HFF-Myc (cell line): Measurements from ENCODE around the gene PARP16.

Experiments
- DNase-seq: peaks from one replicate; pipeline ENCODE4 v3.0.0-alpha.2; 2011; ENCODE audit warnings: low read depth; ENCODE audit errors: extremely low read depth
- H3K4me3 ChIP-seq: replicated peaks from 2 replicates; pipeline ENCODE4 v1.5.1; 2011; ENCODE audit warnings: low read depth, mild to moderate bottlenecking, control low read depth, low read length
- TF ChIP-seq, protein P1 (sequence below): IDR thresholded peaks from 2 replicates; pipeline ENCODE4 v1.5.1; 2012; ENCODE audit warnings: mild to moderate bottlenecking, low read depth, low read length, control low read depth; ENCODE audit errors: missing control alignments

Gene PARP16

DNA sequence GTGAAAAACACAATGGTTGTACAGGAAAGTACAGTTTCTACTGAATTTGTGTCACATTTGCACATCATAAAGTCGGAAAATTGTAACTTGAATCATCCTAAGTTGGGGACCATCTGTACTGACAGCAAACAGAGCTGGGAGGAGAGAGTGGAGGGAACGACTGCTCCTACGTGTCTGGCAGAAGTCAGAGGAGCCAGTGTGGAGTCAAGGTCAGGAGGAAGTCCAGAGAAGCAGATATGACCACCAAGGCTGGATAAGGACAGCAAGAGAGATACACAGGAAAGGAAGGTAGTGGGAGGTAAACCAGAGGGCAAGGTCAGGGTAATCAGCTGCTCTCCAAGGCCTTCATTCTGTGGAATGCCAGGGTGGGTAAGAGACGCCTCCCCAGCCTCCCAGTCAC, 72.7 kb downstream of the PARP16 start:
- H3K4me3 ChIP-seq, result no peak overlapping the region
- DNase-seq, result no peak
- TF ChIP-seq, protein P1, sequence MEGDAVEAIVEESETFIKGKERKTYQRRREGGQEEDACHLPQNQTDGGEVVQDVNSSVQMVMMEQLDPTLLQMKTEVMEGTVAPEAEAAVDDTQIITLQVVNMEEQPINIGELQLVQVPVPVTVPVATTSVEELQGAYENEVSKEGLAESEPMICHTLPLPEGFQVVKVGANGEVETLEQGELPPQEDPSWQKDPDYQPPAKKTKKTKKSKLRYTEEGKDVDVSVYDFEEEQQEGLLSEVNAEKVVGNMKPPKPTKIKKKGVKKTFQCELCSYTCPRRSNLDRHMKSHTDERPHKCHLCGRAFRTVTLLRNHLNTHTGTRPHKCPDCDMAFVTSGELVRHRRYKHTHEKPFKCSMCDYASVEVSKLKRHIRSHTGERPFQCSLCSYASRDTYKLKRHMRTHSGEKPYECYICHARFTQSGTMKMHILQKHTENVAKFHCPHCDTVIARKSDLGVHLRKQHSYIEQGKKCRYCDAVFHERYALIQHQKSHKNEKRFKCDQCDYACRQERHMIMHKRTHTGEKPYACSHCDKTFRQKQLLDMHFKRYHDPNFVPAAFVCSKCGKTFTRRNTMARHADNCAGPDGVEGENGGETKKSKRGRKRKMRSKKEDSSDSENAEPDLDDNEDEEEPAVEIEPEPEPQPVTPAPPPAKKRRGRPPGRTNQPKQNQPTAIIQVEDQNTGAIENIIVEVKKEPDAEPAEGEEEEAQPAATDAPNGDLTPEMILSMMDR, result no peak

DNA sequence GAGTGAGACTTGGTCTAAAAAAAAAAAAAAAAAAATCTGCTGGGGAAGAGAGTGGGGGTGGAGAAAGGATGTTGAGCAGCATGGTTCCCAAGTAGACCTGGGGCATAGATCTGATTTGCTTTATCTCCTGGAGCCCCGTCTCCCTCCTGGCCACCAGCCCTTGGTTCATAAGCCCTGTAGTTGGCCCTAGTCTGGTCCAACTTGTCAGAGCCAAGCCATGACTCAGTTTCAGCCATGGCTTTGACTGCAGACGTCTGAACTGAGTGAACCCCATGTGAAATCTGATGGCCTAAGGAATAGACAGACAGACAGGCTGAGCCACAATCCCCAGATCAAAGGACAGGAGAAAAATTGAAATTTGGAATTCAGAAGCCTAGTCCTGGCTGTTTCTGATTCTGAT, 73.4 kb downstream of the PARP16 start:
- H3K4me3 ChIP-seq, result no peak overlapping the region
- TF ChIP-seq, protein P1, result no peak
- no peak for DNase-seq

DNA sequence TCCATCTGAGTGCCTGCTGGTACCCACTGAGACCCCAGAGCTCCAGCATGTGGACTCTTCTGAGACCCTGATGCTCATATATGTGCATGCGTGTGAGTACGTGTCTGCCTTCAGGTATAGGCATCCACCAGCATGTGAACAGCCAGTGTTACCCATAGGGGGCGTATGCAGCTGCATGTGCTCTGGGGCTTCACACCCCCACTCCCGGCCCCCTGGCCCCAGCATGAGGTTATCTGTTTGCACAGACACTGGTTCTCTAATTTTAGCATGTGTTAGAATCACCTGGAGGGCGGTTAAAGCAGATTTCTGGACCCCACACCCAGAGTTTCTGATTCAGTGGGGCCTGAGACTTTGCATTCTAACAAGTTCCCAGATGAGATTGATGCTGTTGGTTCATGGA, 74.6 kb downstream of the PARP16 start:
- H3K4me3 ChIP-seq, result no peak overlapping the region
- TF ChIP-seq, protein P1, result peak; percentile 62
- DNase-seq, result no peak

DNA sequence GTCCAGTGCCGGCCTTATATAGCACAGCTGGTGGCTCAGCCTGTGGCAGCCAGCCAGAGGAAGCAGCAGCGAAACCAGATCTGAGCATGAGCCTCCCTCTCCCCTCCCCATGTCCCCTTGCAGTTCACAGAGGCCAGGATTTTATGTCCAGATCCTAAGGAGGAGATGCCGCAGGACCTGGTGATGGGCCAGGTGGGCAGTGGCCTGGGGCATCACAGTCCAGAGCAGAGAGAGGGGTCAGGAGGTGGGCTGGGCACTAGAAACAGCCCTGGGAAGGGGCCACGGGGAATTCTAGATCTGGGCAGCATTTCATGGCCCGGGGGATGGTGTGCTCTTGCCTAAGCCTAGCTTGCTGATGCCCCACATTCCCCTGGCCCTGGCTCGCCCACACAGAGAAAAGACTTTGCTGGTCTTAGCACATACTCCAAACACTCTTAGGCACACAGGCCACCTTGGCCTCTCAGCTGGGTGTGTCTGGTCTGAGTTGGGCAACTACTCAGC, 75.2 kb downstream of the PARP16 start:
- H3K4me3 ChIP-seq, result no peak overlapping the region
- peak; percentile 38 for DNase-seq
- TF ChIP-seq, protein P1, result no peak

DNA sequence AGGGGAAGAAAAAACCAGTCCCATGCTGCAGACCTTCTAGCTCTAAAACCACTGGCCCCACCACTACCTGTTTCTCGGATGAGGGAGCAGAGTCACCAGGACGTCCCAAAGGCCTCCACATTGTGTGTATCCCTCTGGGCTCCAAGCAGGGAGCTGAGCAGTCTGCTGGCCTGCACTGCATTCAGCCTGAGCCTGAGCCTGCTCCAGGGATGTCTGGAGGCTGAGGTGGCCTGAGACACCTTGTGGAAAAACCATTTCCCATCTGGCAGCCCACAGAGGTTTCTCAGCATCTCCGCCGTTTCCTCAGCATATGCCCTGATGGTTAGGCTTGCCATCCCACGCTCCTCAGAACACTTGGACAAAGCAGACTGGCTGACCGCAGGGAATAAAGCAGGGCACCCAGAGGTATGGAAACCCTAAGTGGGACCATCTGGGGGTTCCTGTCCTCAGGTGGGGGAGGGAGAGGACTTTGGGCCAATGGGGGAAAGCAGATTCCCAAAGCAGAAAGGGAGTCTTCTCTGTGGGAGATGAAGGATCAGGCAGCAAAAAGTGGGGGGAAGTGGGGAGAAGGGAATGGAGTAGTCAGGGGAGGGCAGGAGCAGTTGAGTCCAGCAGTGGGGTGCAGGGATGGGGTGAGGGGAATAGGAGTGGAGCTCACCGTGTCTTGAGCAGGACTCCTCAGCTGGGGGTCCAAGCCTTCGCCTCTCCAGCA, 75.8 kb downstream of the PARP16 start, which contains the start of gene CILP:
TSS of gene CILP (minus strand) at position 704 of the 712 bp plus-strand sequence. CDS start 1,718 bp downstream, outside the sequence.
- TF ChIP-seq, protein P1, result no peak
- H3K4me3 ChIP-seq, result no peak within 1 kb of the TSS
- DNase-seq, result no peak

DNA sequence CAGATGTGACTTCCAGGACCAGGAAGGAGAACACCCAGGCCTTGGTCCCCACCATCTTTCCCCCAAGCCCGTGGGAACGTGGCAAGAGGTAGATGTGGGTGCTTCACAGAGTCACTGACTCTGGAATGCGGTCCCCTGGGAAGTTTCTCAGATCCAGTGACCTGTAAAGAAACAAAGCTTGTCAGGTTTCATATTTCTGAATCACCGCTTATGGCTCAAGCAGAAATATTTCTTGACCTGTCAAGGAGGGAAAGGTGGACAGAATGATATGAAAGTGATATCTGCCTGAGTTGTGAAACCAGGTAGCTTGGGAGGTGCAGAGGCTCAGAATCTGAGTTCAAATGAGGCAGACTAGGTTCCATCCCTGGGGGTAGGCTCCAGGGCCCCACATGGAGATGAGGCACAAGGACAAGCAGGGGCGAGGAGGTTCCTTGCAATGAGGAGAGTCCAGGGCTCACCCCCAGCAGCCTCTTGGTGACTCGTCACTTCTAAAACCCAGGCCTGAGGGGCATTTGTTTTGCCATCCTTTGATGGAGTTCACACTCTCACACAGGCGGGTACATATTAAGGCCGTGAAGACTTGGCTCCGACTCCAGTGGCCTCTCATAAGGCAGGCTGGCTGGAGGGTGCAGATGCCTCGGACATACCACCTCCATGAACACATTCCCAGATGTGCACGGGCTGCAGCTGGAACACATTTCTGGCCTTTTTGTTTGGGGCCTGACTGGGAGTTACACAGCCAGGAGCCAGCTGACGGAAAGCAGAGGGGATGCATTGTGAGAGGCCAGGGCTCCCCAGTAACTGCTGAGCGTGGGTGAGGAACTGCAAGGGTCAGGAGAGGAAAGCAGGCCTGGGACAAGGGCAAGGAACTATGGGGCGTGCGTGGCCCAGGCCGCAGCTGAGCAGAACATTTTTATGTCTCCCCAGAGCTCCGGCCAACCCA, 76.7 kb downstream of the PARP16 start:
- H3K4me3 ChIP-seq, result no peak overlapping the region
- TF ChIP-seq, protein P1, result no peak
- DNase-seq, result no peak
